Endodermal cell (in vitro differentiated cells): ENCODE results near the gene MGLL. TPM values are rescaled to one million over a fixed set of nuclear protein-coding genes. Genes with fewer than 3 reads are reported as not detected.

ENCODE experiments used
- DNase-seq: peaks from one replicate; pipeline ENCODE4 v3.0.0-alpha.2; 2017
- H3K27ac ChIP-seq: 2 replicates; pipeline ENCODE4 v1.5.1; 2013; ENCODE audit warnings: mild to moderate bottlenecking, low read depth, low read length, moderate library complexity
- H3K27me3 ChIP-seq: 2 replicates; pipeline ENCODE4 v1.6.1; 2013; ENCODE audit warnings: mild to moderate bottlenecking, low read length, moderate library complexity; ENCODE audit not compliant: insufficient read depth, control insufficient read depth, poor library complexity, severe bottlenecking
- H3K36me3 ChIP-seq: 2 replicates; pipeline ENCODE4 v1.7.0; 2013; ENCODE audit warnings: mild to moderate bottlenecking, low read length, moderate library complexity; ENCODE audit not compliant: control insufficient read depth, insufficient read depth
- H3K4me1 ChIP-seq: one replicate; pipeline ENCODE4 v1.7.0; 2013; ENCODE audit warnings: low read length; ENCODE audit not compliant: control insufficient read depth, insufficient read depth
- H3K4me3 ChIP-seq: 2 replicates; pipeline ENCODE4 v1.5.1; 2013; ENCODE audit warnings: mild to moderate bottlenecking, low read length, moderate library complexity
- H3K9ac ChIP-seq: 2 replicates; pipeline ENCODE4 v1.6.1; 2013; ENCODE audit warnings: mild to moderate bottlenecking, low read length, moderate library complexity; ENCODE audit not compliant: poor library complexity, severe bottlenecking; ENCODE audit errors: extremely low read depth
- H3K9me3 ChIP-seq: 2 replicates; pipeline ENCODE4 v1.6.1; 2013; ENCODE audit warnings: mild to moderate bottlenecking, low read length, moderate library complexity; ENCODE audit not compliant: control insufficient read depth
- H3K27ac Mint-ChIP-seq: 2 replicates; pipeline ENCODE4 v1.8.0; 2020; ENCODE audit warnings: mixed read lengths
- H3K27me3 Mint-ChIP-seq: 2 replicates; pipeline ENCODE4 v1.8.0; 2021; ENCODE audit warnings: mild to moderate bottlenecking, mixed read lengths; ENCODE audit not compliant: insufficient read depth
- H3K36me3 Mint-ChIP-seq: 2 replicates; pipeline ENCODE4 v1.8.0; 2020; ENCODE audit warnings: low read depth, mixed read lengths
- H3K4me1 Mint-ChIP-seq: 2 replicates; pipeline ENCODE4 v1.8.0; 2020; ENCODE audit warnings: mixed read lengths
- H3K4me3 Mint-ChIP-seq: 2 replicates; pipeline ENCODE4 v1.8.0; 2020; ENCODE audit warnings: mild to moderate bottlenecking, moderate library complexity, mixed read lengths
- H3K9me3 Mint-ChIP-seq: 2 replicates; pipeline ENCODE4 v1.8.0; 2020; ENCODE audit warnings: mild to moderate bottlenecking, mixed read lengths
- WGBS, 2 experiments: methylation state at CpG; one replicate each; pipeline versions ENCODE4 v1.1.5 to v1.1.7; 2013; ENCODE audit warnings: missing lambda C conversion rate in 2 of 2, mixed read lengths in 1 of 2; ENCODE audit not compliant: insufficient coverage in 1 of 2, insufficient read length in 1 of 2; 5-methylcytosine and 5-hydroxymethylcytosine counted together
- total RNA-seq, 2 donors: library from RNA; stranded (reverse); fragmentation: NEBNext Ultra II Directional in 1 of 2; extraction: Animal tissue kit (Norgen Biotek cat#: 25700) in 1 of 2; gene quantifications; 2 replicates in 1 of 2; 3 replicates in 1 of 2; pipeline ENCODE4 v1.2.1, GENCODE V29; 2021
- TF ChIP-seq, protein P1 (sequence below): fragments of 200-600 bp; sonication (generic); conservative IDR thresholded peaks from 2 replicates; pipeline ENCODE4 v1.5.0; 2021; ENCODE audit warnings: antibody characterized with exemption, mild to moderate bottlenecking

Gene MGLL
- total RNA-seq, 2 donors from 2014 or later: 0.22 TPM; not detected in 1

GRCh38 chr3:127822682-127823425, 539 bp upstream of the MGLL start:
- Histone ChIP-seq H3K27ac (no peak overlapping the region), H3K36me3 (no peaks in the 10 kb centered on the region), H3K9ac (no peak overlapping the region), H3K4me1 (no peaks in the 10 kb centered on the region), H3K9me3 (peaks cover 4% of the 10 kb centered on the region), H3K4me3 (peak overlapping the region; percentile 84), H3K27me3 (peaks cover 57% of the 10 kb centered on the region)
- Mint-ChIP-seq H3K4me3 (peak overlapping the region; percentile 71), H3K4me1 (peaks cover 1% of the 10 kb centered on the region), H3K27me3 (peaks cover 47% of the 10 kb centered on the region), H3K36me3 (no peaks in the 10 kb centered on the region), H3K9me3 (peaks cover 6% of the 10 kb centered on the region), H3K27ac (no peak overlapping the region)
- 1 to 6% methylated on average over 34 to 97 of the region's 99 CpGs for WGBS, 2 experiments
- TF ChIP-seq, protein P1, sequence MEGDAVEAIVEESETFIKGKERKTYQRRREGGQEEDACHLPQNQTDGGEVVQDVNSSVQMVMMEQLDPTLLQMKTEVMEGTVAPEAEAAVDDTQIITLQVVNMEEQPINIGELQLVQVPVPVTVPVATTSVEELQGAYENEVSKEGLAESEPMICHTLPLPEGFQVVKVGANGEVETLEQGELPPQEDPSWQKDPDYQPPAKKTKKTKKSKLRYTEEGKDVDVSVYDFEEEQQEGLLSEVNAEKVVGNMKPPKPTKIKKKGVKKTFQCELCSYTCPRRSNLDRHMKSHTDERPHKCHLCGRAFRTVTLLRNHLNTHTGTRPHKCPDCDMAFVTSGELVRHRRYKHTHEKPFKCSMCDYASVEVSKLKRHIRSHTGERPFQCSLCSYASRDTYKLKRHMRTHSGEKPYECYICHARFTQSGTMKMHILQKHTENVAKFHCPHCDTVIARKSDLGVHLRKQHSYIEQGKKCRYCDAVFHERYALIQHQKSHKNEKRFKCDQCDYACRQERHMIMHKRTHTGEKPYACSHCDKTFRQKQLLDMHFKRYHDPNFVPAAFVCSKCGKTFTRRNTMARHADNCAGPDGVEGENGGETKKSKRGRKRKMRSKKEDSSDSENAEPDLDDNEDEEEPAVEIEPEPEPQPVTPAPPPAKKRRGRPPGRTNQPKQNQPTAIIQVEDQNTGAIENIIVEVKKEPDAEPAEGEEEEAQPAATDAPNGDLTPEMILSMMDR: no peak
- DNase-seq: peak; percentile 66

DNA sequence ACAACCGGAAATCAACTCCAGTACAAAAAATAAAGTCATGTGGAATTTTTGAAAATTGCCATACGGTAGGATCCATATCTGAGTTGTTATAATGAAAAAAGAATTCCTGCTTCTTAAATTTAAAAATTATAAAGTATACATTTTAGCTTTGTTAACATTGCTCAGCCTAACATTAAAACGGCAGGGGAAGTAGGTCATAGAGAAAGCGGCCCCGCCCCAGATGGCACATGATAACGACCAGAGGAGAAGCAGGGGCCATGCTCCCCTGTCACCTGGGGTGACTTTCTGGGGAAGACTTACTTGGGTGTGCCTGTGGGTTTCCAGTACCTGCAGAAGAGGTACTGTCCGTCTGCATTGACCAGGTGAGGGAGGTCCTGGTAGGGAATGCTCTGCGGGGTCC, 921 bp downstream of the MGLL start:
- H3K27me3 Mint-ChIP-seq: peaks cover 47% of the 10 kb centered on the region
- Histone ChIP-seq H3K36me3 (no peaks in the 10 kb centered on the region), H3K27ac (no peak overlapping the region), H3K27me3 (peaks cover 57% of the 10 kb centered on the region), H3K9ac (no peak overlapping the region), H3K9me3 (no peaks in the 10 kb centered on the region), H3K4me3 (no peak overlapping the region), H3K4me1 (no peaks in the 10 kb centered on the region)
- peak; percentile 37 for DNase-seq
- H3K4me3 Mint-ChIP-seq: no peak overlapping the region
- no peak overlapping the region for H3K27ac Mint-ChIP-seq
- H3K4me1 Mint-ChIP-seq: peaks cover 3% of the 10 kb centered on the region
- H3K9me3 Mint-ChIP-seq: no peaks in the 10 kb centered on the region
- H3K36me3 Mint-ChIP-seq: no peaks in the 10 kb centered on the region
- 80 to 84% methylated on average over 6 to 7 of the region's 8 CpGs for WGBS, 2 experiments
- TF ChIP-seq, protein P1: no peak

DNA sequence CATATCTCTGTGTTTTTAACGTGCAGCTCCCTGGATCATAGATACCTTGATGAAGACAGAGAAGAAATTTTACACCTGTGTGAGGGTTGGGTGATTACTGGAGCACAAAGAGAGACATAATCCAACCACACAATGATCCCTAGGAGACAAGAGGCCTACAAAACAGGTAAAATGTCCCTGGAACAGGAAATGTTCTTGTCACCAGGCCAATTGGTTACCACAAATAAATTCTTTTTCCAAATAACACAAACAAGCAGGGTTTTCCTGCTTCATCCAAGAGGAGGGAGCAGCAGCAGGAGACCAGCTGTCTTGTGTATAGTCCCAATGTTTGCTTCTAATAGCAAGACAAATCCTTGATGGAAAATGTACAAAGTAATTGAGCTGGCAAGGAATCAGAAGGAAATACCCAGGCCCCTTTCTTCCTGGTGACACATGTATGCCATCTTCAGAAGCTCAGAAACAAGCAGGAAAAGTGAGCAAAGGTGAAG, 1.4 kb downstream of the MGLL start:
- H3K27ac Mint-ChIP-seq: no peak overlapping the region
- H3K4me1 ChIP-seq: no peaks in the 10 kb centered on the region
- peaks cover 53% of the 10 kb centered on the region for H3K27me3 ChIP-seq
- H3K36me3 ChIP-seq: no peaks in the 10 kb centered on the region
- no peaks in the 10 kb centered on the region for H3K36me3 Mint-ChIP-seq
- H3K4me1 Mint-ChIP-seq: peaks cover 6% of the 10 kb centered on the region
- H3K4me3 ChIP-seq: no peak overlapping the region
- no peaks in the 10 kb centered on the region for H3K9me3 ChIP-seq
- H3K27ac ChIP-seq: no peak overlapping the region
- TF ChIP-seq, protein P1: no peak
- no peaks in the 10 kb centered on the region for H3K9me3 Mint-ChIP-seq
- WGBS, 2 experiments: 94% methylated on average over 1 of the region's 1 CpG; no CpG with 5 or more reads in 1 of the 2 experiments
- no peak overlapping the region for H3K9ac ChIP-seq
- H3K27me3 Mint-ChIP-seq: peaks cover 47% of the 10 kb centered on the region
- H3K4me3 Mint-ChIP-seq: no peak overlapping the region
- DNase-seq: peak; percentile 15
